Fibroblast of mammary gland (primary cell): ENCODE measurements around the gene CARS1.

ENCODE experiments used
- DNase-seq: peaks from one replicate; pipeline ENCODE4 v3.0.0-alpha.2; 2010; ENCODE audit warnings: low read depth
- H3K4me3 ChIP-seq: 2 replicates; pipeline ENCODE4 v1.5.1; 2011; ENCODE audit warnings: low read depth, mild to moderate bottlenecking, low read length, moderate library complexity; ENCODE audit not compliant: control insufficient read depth
- CTCF ChIP-seq: conservative IDR thresholded peaks from 2 replicates; pipeline ENCODE4 v1.5.1; 2011; ENCODE audit warnings: low read depth, low read length, inconsistent platforms; ENCODE audit not compliant: control insufficient read depth, insufficient read depth

The CARS1 gene

DNA sequence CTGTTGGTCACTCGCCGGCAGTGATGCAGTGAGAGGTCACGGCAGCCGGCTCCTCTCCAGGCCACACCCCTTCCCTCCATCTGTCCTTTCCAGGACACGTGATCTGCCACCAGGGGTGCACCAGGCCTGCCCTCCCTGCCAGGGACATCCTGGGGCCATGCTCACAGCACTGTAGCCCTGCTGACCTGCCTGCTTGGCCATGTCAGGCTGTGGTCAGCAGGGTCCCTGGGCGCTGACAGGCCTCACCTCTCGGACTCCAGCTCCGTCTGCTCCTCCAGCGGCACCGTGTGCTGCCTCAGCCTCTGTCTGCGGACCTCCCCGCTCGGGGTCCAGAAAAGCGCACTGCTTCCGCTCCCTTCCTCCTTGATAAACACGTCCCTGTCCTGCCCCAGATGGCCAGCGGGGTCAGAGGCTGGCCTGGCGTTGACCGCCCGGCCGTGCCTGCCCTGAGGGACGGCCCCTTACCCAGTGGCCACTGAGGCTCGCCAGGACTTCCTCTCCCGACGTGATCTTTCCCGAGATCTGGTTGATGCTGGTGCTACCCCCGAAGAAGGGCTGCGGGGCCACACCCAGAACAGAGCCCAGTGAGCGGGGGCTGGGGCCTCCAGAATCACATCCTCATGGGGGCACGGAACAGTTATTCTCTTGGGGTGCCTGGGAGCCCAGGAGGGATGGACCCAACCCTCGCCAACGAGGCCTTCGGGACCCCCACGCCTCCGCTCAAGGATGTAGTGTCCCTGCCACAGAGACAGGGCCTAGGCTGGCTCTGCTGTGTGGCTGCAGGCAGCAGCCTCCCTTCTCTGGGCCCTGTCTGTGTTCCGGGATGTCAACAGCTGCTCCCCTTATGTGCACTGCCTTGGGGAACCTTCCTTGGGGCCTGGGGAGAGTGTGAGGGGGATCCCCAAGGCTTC lies 36.3 kb upstream of the CARS1 start:
- H3K4me3 ChIP-seq, result no peak overlapping the region
- DNase-seq, result no peak
- no peak for TF ChIP-seq CTCF

DNA sequence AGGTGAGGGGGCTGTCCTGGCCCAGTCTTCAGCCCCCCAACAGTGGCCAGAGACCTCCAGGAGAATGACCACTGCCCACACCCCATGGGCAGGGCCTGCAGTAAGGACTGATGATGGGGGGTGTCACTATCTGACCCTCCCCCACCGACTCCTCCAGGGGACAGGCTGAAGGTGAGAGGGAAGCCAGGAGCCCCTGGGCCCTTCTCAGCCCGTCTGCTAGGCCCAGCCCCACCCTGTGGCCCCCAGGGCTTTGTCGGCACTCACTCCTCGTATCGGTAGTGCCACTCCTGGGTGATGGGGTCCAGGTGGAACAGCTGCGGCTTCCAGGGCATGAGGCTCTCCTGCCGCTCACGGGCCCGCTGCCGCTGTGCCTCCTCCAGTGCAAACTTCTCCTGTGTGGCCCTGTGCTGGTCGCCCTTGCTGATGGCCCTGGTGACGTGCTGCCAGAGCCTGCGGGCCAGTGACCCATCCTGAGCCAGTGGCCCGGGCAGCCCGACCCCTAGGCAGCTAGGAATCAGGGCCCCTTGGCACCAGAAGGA lies 35.4 kb upstream of the CARS1 start:
- no peak overlapping the region for H3K4me3 ChIP-seq
- no peak for DNase-seq
- TF ChIP-seq CTCF, result no peak

DNA sequence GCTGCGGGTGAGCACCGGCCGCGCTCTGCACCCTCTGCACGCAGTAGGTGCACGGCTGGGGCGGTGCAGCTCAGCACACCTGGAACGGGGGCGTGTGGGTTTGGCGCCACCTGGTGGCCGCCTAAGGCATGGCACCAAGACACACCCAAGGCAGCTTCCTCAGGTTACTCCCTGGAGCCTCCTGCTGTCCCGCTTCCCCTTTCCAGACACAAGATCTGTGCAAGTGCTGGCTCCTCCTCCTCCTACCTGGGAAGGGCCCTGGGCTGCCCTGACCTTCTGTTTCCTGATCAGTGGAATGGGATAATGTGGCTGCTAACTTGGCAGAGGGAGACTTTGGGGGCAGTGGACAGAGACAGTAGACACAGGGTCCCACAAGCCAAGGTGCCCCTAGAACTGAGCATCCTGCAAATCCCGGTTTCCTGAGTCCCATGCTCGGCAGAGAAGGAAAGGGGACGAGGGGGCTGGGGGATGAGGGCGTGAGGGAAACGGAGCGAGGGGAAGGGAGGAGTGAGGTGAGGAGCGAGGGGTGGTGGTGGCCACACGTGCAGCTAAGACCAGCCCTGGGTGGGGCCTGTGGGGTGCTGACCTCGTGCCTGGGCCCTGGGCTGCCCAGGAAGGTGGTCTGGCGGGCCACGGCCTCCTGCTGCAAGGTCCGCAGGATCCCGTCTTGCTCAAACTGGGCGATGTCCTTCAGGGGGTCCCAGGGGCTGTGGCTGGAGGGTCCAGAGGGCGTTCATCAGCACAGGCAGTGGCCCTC lies 34.8 kb upstream of the CARS1 start:
- DNase-seq, result peak; percentile 56
- TF ChIP-seq CTCF, result peak; percentile 91
- no peak overlapping the region for H3K4me3 ChIP-seq

DNA sequence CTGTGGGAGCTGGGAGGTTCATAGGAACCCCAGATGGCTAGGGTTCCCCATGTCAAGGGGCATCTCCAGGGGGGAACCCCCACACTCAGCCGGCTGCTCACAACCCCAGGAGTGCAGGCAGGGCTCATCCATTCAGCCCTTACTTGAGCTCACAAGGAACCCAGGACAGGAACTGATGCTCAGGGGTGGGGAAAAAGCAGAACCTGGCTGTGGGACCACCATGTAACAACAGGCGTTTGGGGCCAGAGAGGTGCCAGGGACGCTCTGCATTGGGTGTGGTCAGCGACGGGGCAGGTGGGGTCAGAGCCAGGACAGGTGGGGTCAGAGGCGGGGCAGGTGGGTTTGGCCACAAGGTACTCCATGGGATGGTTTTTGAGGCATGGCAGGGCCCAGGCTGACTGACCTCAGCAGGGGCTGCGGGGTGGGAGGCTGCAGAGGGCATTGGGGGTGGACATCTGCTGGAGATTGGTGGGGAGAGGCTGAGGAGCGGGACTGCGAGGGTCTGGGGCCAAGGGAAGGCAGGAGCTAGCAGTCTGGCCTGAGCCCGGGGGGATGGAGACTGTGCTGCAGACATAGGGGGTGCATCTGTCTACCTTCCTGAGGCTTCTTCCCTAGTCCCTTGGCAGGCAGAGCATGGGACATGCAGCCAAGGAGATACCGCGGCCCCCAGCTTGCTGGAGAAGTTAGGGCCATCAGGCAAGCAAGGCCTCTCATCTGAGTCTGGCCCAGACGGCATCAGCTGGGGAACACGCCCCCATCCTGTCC lies 34.0 kb upstream of the CARS1 start:
- DNase-seq, result no peak
- no peak for TF ChIP-seq CTCF
- no peak overlapping the region for H3K4me3 ChIP-seq

- no peak for DNase-seq
- no peak overlapping the region for H3K4me3 ChIP-seq
- TF ChIP-seq CTCF, result no peak
Measured at GRCh38 chr11:3090096-3090901, 33.1 kb upstream of the CARS1 start.
